GM19239 (cell line): ENCODE data around the gene NFKBIL1.
"Not testable (repeated sequence)": the region's sequence is repeated elsewhere in the genome, so short reads cannot be mapped to it uniquely, and the experiment has no call there.

ENCODE experiments used
- DNase-seq: peaks from one replicate; pipeline ENCODE4 v3.0.0; 2011; ENCODE audit warnings: low spot score; ENCODE audit not compliant: insufficient read length
- FAIRE-seq: peaks from 2 replicates; lab custom pipeline; 2011; peaks lifted over from hg19 to GRCh38; lab: Jason Lieb, UNC

The NFKBIL1 gene, protein sequence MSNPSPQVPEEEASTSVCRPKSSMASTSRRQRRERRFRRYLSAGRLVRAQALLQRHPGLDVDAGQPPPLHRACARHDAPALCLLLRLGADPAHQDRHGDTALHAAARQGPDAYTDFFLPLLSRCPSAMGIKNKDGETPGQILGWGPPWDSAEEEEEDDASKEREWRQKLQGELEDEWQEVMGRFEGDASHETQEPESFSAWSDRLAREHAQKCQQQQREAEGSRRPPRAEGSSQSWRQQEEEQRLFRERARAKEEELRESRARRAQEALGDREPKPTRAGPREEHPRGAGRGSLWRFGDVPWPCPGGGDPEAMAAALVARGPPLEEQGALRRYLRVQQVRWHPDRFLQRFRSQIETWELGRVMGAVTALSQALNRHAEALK

GRCh38 chr6:31546958-31547726, at the start of gene NFKBIL1:
Gene NFKBIL1 (plus strand): TSS chr6:31547608. CDS start chr6:31547695, 87 bp downstream.
- peak; percentile 97 for FAIRE-seq
- peak; percentile 58 for DNase-seq

DNA sequence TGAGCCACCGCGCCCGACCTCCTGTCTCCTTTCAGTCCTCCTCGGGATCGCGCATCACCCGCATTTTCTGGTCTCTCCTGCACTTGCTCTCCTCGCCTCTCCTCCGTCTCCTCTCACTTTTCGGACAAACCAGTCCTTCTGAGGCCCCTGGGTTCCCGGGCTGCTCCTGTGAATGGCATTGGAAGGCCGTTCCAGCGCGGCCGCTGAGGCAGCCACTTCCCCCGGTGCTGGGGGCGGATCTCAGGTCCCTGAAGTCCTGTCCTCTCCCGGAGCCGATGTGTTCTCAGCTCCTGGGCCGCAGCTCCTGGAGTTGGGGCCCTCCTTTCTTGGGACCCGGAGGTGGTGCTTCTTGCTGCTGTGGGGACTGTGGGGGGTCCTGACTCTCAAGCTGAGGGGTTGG, 48.7 kb upstream of the NFKBIL1 start:
- DNase-seq = no peak
- no peak for FAIRE-seq

- not testable (repeated sequence) for FAIRE-seq, DNase-seq
Observed at GRCh38 chr6:31499648-31500047, 47.8 kb upstream of the NFKBIL1 start.

DNA sequence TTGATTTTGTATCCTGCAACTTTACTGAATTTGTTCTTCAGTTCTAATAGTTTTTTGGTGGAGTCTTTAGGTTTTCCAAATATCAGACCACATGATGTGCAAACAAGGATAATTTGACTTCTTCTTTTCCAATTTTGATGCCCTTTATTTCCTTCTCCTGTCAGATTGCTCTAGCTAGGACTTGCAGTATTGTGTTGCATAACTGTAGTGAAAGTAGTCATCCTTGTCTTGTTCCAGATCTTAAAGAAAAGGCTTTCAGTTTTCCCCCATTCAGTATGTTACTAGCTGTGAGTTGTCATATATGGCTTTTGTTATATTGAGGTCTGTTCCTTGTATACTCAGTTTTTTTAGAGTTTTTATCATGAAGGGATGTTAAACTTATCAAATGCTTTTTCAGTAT, 44.8 kb upstream of the NFKBIL1 start:
- no peak for DNase-seq
- no peak for FAIRE-seq

DNA sequence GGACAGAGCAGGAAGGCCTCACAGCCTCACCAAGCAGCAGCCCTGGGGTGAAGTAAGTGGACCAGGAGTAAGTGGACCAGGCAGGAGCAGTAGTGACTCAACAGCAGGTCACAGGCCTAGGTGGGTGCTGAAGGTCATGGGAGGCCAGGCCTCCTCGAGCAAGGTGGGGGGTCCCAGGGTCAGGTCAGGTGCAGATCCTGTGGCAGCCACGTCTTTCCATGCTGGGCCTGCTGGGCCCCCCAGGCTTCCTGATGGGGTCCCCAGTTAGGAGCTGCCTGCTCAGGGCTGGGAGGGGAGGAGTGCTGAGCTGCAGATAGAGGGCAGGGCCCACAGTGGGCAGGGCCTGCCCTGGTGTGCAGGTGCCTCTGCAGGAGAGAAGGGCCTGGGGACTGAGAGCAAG, 38.4 kb upstream of the NFKBIL1 start:
- FAIRE-seq, DNase-seq: not testable (repeated sequence)

DNA sequence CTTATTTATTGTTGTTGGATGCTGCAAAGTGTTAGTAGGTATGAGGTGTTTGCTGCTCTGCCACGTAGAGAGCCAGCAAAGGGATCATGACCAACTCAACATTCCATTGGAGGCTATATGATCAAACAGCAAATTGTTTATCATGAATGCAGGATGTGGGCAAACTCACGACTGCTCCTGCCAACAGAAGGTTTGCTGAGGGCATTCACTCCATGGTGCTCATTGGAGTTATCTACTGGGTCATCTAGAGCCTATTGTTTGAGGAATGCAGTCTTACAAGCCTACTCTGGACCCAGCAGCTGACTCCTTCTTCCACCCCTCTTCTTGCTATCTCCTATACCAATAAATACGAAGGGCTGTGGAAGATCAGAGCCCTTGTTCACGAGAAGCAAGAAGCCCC, 37.4 kb upstream of the NFKBIL1 start:
- no peak for FAIRE-seq
- no peak for DNase-seq

- DNase-seq (no peak), FAIRE-seq (no peak)
Observed at GRCh38 chr6:31513456-31514165, 33.8 kb upstream of the NFKBIL1 start.

- FAIRE-seq = no peak
- DNase-seq = no peak
Observed at GRCh38 chr6:31521835-31522234, 25.6 kb upstream of the NFKBIL1 start.

DNA sequence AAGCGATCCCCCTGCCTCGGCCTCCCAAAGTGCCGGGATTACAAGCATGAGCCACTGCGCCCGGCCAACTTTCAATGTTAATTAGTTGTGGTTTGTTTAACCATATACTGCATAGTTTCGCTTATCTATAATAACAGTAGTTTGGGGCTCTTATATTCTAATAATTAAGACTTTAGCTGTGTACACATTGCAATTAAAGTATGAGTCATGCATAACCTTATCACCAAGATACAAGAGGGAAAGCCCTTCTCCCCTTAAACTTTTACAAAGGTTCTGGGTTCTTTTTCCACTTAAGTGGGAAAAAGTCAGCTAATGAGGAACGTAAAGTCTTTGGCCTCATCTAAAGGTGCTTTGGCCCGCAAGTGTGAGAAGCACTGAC, 21.9 kb upstream of the NFKBIL1 start:
- no peak for DNase-seq
- no peak for FAIRE-seq

DNA sequence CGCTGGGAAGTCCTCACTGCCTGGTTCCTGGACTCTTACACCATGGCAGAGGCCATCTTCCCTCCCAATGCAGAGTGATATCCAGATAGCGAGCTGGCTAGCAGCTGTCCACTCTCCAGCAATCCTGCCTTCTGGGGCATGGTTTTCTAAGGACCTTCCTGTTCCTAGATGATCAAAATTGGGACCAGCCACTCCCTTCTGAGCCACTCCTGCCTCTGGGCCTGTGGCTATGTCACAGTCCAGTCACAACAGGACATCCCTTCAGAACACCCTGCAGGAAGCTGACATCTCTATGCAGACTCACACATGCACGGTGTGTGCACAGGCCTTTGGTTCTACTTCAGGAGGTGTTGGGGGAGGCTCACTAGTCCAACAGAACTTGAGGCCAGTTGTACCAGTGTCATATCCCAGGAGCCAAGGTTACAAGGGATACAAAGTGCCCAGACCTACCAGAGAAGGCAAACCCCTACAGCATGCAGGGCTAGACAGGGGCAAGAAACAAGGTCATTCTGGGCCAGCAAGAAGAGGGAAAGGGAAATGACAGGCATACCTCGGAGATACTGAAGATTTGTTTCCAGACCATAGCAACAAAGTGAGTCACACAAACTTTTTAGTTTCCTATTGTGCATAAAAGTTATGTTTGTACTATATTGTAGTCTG, 21.3 kb upstream of the NFKBIL1 start:
- DNase-seq (no peak), FAIRE-seq (no peak)

- FAIRE-seq = no peak
- DNase-seq = no peak
Observed at GRCh38 chr6:31528307-31528777, 19.1 kb upstream of the NFKBIL1 start.

- DNase-seq = no peak
- no peak for FAIRE-seq
Observed at GRCh38 chr6:31528821-31529328, 18.5 kb upstream of the NFKBIL1 start, which contains the start of gene MCCD1. Gene MCCD1 (plus strand): TSS chr6:31528962. CDS start chr6:31529015, 53 bp downstream.

DNA sequence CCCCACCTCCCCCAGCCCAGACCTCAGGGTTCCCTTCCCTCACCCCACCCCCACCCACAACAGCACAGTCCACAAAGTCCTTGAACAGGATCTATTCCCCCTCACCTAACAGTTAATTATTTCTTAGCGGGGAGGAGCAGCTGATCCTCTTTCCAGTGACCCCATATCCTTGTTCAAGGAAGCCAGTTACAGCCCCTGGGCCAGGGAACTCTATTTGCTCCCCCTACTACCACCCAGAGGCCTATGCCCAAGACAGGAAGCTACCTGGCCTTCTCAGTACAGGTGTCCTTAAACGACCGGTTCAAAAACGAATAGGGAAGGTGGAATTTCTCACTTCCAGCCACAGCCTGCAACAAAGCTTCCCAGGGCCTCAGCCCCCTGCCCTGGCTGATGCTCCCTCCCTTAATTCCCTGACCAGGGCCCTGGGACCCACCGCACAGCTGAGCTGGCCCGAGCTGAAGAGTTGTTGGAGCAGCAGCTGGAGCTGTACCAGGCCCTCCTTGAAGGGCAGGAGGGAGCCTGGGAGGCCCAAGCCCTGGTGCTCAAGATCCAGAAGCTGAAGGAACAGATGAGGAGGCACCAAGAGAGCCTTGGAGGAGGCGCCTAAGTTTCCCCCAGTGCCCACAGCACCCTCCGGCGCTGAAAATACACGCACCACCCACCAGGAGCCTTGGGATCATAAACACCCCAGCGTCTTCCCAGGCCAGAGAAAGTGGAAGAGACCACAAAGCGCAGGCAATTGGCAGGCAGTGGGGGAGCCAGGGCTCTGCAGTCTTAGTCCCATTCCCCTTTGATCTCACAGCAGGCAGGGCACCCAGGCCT, 17.9 kb upstream of the NFKBIL1 start:
- no peak for DNase-seq
- FAIRE-seq = no peak

DNA sequence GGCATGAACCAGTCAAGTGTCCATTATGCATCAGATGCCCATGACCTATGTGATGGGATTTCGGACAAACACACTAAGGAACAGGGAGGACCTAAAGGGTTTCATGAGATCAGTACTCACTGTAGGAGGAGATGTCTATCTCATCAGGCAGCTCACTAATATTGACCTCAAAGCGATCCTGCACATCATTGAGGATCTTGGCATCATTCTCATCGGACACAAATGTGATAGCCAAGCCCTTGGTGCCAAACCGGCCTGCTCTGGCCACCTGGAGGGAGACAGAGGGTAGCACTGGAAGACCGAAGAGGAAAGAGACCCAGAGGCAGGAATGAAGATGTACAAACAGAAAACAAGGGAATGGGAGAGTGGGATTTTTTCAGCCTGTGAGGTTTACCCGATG, 16.7 kb upstream of the NFKBIL1 start:
- FAIRE-seq (no peak), DNase-seq (no peak)

DNA sequence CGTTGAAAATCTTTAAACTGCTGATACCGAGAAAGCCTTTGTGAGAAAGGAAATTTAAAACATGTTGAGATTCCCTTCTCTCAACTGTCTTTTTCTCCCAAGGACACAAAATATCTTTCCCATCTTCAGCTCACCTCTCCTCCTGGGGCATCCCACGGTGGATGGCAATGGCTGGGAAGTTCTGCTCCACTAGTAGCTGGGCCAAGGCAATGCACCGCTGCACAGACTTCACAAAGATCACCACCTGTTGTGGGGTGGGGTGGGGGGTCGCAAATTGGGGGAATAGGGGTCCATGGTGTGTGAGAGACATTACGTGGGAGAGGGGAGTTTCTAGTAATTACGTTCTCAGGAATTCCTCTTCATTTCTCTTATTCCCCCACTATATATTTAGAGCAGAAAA, 16.2 kb upstream of the NFKBIL1 start:
- FAIRE-seq (no peak), DNase-seq (no peak)

DNA sequence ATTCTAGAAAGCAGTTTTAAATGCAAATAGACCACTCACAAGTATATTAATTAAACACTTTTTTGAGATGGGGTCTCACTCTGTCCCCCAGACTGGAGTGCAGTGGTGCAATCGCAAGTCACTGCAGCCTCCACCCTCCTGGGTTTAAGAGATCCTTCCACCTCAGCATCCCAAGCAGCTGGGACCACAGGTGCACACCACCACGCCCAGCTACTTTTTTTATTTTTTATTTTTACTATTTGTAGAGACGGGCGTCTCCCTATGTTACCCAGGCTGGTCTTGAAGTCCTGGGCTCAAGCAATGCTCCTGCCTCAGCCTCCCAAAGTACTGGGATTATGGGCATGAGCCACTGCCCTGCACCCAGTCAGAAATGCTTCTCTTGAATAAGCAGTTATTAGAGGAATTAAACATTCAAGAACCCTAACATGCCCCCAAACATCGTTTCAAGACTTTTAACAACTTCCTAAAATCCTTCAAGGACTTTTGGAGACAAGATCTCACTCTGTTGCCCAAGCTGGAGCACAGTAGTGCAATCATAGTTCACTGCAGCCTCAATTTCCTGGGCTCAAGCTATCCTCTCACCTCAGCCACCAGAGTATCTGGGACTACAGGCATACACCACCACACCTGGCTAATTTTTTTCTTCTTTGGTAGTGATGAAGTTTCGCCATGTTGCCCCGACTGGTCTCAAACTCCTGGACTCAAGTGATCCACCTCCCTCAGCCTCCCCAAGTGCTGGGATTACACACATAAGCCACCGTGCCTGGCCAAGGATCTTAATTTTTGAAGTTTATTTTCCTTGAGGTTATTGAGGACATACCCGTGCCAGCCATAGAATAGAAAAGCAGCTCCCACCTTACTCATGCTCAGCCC, 15.4 kb upstream of the NFKBIL1 start:
- no peak for DNase-seq
- FAIRE-seq = no peak

DNA sequence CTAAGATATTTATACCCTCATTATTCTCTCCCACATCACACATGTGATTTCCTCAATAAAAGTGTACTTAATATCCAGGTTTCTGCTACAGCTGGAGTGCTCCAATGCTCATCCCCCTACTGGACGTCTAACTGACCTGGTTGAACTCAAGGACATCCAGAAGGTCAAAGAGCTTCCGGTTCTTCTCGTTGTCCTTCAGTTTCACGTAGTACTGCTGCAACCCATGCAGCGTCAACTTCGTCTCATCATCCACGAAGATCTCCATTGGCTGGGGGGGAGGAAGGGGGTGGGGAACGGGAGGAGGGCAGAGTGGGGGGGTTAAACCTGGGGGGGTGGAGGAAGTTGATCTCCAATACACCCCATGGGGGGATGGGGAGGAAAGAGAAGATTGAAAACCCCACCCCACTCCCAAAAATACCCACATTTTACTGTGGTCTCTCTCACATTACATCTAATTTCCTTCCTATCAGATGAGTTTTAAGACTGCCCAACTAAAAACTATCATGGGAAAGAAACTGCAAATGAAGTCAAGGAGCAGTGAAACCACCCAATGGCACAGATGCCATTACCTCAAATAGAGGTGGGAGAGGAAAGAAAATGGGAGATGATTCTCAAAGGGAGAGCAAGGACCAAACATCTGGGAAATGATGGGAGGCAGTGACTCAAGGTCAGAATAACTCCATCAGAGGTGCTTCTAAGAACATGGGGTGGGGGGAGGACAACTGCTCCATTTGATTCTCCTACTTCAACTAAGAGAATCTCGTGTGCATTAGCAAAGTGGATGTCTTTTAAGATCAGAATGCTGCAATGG, 14.6 kb upstream of the NFKBIL1 start:
- FAIRE-seq (no peak), DNase-seq (no peak)
